GM18873 (cell line): ENCODE data around the gene RNF187.

ENCODE experiments used
- ATAC-seq: cut with Tn5 transposase; IDR thresholded peaks from one replicate; pipeline ENCODE4 v1.9.1; 2021; ENCODE audit warnings: mild to moderate bottlenecking, moderate library complexity, moderate number of reproducible peaks; ENCODE audit not compliant: unreplicated experiment, low FRiP score

RNF187 gene

DNA sequence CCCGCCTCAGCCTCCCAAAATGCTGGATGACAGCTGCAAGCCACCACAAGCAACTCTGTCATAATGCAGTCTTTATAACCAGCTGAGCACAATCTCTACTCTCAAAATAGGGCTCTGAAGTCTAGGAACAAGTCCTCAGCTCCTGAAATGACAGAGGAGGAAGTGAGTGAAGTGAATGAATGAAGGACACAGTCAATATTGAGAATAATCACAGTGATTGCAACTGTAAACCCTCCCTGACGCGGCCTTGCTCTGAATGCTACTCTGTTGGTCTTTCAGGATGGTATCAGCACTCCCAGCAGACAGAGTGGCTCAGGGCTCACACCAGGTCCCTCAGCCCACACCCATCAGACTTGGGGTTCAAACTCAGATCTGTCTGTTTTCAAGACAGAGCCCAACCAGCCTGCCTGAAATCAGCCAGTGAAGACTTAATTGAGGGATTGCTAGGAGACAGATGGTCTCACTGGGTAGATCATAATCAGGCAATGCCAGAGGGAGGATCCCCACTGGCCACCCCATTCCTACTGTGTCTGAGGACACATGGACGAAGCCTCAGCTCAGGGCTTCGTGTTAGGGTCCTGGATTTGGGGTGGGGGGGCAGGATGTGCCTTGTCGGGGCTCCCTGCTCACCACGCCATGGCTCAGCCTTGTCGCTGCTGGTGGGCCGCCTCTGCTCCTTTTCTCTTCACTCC lies 20.9 kb downstream of the RNF187 start:
- ATAC-seq = no peak

DNA sequence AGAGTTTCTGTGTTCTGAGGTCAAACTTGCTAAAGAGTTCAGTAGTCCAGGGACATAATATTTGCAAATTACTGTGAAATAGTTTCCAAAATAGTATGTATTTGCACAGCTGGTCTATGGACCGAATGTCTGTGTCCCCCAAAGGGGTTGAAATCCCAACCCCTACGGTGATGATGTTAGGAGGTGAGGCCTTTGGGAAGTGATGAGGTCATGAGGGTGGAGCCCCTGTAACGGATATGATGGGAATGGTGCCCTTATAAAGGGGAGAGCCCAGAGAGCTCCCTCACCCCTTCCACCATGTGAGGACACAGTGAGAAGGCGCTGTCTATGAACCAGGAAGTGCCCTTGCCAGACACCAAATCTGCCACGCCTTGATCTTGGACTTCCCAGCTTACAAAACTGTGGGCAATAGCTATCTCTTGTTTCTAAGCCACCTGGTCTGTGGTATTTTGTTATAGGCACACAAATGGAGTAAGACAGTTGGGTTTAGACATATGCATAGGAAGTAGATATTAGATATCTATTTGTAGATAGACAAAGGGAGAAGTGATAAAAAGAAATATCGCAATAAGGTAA lies 21.7 kb downstream of the RNF187 start:
- no peak for ATAC-seq

GRCh38 chr1:228510101-228510802 lies 23.1 kb downstream of the RNF187 start:
- no peak for ATAC-seq

- ATAC-seq = no peak
These were observed 23.7 kb downstream of the RNF187 start for GRCh38 chr1:228510803-228511413.

DNA sequence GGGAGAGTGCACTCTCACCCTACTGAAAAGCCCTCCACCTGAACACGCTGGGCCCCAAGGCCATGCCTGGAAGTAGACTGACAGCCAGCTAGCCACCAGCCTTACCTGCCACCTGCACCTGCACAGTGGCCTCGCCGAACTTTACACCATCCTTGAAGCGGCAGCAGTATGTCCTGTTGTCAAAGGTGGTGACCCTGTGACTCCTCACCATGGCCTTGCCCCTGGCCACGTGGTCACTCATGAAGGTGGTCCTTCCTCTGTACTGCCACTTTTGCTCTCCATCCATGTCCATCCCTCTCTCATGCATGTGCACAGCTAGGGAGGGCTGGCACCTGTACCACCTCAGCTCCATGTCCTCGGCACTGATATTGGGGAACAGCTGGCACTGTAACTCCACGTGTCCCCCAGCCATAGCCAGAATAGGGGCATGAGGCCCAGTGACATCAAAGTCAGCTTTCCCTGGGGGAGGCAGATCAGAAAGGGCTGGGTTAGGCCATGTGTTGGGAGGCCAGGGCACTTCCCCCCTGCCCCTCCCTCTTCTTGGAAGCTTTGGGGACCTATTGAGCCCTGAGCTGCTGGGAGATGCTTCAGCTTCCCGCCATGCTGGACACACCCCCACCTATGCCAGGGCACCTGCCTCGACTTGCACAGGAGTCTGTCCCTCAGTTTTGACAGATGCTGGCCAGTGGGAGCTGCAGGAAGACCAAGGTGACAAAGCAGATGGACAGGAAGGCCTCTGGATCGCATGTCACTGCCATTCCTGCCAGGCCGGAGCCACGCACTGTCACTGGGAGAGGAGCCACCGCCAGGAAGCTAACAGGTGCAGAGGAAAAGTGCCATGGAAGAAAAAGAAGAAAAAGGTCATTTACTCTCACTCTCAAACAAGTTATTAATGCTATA lies 24.6 kb downstream of the RNF187 start:
- ATAC-seq = no peak

DNA sequence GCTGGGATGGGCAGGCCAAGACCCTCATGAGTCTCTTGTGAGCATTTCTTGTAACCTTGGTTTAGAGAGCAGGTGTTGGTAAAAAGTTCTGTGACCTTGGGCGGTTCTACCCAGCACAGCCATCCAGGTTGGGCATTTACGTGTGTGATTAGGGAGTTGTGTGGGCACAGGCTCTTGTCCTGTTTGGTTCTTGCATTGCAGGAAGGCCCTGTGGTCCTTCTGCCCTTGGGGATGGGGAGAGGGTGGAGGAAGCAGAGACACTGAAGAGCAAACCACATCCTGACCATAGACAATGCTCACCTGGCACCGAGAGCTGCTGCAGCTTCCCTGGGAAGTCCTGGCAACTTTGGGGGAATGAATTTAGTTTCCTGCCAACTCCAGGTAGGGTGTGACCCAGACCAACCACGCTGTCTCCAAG lies 25.6 kb downstream of the RNF187 start:
- no peak for ATAC-seq

DNA sequence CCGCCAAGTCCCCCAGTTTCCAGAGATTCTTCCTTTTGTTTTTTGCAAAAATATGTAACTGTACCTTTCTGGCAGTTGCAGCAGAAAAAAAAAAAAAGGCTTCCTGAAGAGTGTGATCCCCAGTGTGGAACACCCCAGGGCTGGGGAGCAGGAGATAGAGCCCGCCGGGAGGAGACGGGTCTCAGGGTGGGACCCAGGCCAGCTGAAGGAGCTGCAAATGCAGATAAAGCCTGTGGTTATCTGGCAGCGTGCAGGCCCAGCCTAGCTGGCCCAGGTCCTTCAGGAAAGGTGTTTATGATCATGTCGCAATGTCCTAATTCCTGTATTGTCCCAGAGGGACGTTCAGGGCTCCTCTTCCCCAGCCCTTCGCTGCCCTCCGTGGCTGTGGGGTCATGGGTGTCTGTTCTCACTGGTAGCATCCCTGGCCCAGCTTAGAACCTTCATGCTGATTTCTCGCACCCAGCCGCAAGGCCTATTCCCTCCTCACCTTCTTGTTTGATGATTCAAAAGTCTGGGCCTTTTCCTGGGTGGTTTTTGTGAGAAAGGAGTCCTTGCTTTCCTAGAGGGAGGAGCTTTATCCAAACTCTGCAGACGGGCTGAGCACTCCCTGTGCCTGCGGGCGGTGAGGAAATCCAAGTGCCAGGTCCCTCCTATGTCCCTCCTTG lies 26.2 kb downstream of the RNF187 start:
- ATAC-seq = no peak

- ATAC-seq = no peak
These were observed 27.2 kb downstream of the RNF187 start for GRCh38 chr1:228514421-228514820.

DNA sequence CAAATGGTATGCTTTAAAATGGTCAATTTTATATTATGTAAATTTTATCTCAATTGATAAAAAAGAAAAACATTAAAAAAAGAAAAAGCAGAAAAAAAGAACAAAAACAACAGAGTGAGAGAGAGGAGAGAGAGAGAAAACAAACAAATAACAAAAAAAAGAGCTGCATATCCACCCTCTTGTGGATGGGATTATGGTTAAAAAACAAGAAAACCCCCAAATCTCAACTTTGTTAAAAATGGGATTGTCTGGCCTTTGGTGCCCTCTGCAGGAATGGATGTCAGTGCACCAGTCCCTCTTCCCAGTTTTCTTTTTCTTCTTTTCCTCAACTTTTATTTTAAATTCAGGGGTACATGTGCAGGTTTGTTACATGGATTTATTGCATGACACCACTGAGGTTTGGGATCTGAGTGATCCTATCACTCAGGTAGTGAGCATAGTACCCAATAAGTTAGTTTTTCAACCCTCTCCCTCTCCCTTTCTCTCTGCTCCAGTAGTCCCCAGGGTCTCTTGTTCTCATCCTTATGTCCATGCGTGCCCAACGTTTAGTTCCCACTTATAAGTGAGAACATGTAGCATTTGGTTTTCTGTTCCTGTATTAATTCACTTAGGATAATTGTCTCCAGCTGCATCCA lies 28.1 kb downstream of the RNF187 start:
- ATAC-seq = no peak

- ATAC-seq = no peak
These were observed 30.5 kb downstream of the RNF187 start for GRCh38 chr1:228517655-228518054.

- ATAC-seq = no peak
These were observed 40.4 kb downstream of the RNF187 start for GRCh38 chr1:228527596-228527995.

DNA sequence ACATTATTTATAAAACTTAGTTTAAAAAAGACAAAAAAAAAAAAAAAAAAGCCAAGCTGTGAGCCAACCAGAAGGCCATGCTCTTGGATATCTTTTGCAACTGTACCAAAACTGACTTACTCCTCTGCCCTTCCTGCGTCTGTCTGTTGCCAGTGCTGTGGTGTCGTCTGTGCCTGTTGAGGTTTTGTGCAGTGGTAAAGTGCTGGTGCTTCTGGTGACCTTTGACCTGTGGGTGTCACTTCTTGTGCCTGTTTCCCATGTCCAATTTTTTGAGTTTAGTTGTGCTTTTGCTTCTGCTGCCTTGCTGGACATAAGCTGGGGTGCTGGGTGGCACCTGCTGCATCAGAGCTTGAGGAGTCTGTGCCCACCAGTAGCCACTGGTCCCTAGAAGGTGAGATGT lies 41.4 kb downstream of the RNF187 start:
- ATAC-seq = no peak

DNA sequence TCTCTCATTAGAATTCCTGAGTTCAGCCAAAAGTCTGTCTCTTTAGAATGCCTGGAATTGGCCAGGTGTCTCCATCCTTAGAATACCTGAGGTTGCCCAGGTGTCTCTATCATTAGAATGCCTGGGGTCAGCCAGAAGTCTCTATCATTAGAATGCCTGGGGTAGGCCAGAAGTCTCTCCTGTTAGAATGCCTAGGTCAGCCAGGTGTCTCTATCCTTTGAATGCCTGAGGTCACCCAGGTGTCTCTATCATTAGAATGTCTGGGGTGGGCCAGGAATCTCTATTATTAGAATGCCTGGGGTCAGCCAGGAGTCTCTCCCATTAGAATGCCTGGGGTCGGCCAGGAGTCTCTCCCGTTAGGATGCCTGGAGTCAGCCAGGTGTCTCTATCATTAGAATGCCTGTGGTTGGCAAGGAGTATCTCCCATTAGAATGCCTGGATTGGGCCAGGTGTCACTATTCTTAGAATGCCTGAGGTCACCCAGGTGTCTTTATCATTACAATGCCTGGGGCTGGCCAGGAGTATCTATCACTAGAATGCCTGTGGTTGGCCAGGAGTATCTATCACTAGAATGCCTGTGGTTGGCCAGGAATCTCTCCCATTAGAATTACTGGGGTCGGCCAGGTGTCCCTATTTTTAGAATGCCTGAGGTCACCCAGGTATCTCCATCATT lies 43.0 kb downstream of the RNF187 start:
- ATAC-seq = no peak

DNA sequence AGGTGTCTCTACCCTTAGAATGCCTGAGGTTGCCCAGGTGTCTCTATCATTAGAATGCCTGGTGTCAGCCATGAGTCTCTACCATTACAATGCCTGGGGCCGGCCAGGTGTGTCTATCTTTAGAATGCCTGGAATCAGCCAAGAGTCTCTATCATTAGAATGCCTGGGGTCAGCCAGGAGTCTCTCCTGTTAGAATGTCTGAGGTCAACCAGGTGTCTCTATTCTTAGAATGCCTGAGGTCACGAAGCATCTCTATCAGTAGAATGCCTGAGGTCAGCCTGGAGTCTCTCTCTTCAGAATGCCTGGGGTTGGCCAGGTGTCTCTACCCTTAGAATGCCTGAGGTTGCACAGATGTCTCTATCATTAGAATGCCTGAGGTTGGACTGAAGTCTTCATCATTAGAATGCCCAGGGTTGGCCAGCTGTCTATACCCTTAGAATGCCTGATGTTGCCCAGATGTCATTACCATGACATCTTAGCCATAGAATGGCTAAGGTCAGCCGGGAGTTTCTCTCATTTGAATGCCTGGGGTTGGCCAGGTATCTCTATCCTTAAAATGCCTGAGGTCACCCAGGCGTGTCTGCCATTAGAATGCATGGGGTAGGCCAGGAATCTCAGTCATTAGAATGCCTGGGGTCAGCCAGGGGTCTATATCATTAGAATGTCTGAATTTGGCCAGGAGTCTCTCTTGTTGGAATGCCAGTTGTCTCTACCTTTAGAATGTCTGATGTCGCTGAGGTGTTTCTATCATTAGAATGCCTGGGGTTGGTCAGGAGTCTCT lies 44.0 kb downstream of the RNF187 start:
- no peak for ATAC-seq

DNA sequence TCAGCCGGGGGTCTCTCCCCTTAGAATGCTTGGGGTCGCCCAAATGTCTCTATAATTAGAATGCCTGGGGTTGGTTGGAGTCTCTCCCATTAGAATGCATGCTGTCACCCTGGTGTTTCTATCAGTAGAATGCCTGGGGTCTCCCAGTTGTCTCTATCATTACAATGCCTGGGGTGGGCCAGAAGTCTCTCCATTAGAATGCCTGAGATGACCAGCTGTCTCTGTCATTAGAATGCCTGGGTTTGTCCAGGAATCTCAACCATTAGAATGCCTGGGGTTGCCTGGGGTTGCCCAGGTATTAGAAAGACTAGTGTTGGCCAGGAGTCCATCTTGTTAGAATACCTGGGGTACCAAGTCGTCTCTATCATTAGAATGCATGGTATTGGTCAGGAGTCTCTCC lies 51.6 kb downstream of the RNF187 start:
- no peak for ATAC-seq

DNA sequence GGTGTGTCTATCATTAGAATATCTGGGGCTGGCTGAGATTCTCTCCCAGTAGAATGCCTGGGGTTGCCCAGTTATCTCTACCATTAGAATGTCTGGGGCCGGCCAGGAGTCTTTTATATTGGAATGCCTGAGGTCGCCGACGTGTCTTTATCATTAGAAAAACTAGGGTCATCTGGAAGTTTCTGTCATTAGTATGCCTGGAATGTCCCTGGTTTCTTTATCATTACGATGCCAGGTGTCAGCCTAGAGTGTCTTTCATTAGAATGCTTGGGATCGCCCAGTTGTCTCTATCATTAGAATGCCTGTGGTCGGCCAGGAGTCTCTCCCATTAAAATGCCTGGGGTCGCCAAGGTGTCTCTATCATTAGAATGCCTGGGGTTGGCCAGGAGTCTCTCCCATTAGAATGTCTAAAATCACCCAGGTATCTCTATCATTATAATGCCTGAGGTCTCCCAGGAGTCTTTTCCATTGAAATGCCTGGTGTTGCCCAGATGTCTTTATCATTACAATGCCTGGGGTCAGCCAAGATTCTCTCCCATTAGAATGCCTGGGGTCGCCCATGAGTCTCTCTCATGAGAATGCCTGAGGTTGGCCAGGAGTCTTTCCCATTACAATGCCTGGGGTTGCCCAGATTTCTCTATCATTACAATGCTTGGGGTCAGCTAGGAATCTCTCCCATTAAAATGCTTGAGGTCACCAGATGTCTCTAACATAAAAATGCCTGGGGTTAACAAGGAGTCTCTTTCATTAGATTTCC lies 53.2 kb downstream of the RNF187 start:
- no peak for ATAC-seq

GRCh38 chr1:228541725-228542124 lies 54.5 kb downstream of the RNF187 start:
- no peak for ATAC-seq
